Measurements from ENCODE around the gene KRTAP3-3. TPM values are rescaled to one million over a fixed set of nuclear protein-coding genes. Genes with fewer than 3 reads are reported as not detected.

Gene KRTAP3-3
- total and polyA plus RNA-seq, 2 of the 4 experiments (the other 2 are of a cell fraction), result not detected

- Histone ChIP-seq H4K5ac (ENCODE audit: low read depth, low read length) (no peak overlapping the region), H3K36me3 (ENCODE audit: control insufficient read depth, insufficient read depth, low read length) (no peaks in the 10 kb centered on the region), H2BK20ac (ENCODE audit: low read depth, low read length) (no peak overlapping the region), H2BK5ac (ENCODE audit: low read depth, low read length, poor library complexity, severe bottlenecking) (no peak overlapping the region), H3K18ac (ENCODE audit: low read depth, low read length) (no peak overlapping the region), H3K27ac (ENCODE audit: insufficient read depth, low read length) (no peak overlapping the region), H2BK120ac (ENCODE audit: low read depth, low read length) (no peak overlapping the region), H3K4me3 (ENCODE audit: insufficient read depth, low read depth, low read length) (no peak overlapping the region), H3K4me1 (ENCODE audit: control insufficient read depth, insufficient read depth, low read length) (peaks cover 1% of the 10 kb centered on the region; the same call in 1 of the 2 replicates), H3K27me3 (ENCODE audit: control insufficient read depth, insufficient read depth, low read length) (no peaks in the 10 kb centered on the region), H3K9ac (ENCODE audit: low read depth, low read length) (no peak overlapping the region), H3K4me2 (ENCODE audit: low read depth, low read length) (no peak overlapping the region), H4K91ac (ENCODE audit: insufficient read depth, low read depth, low read length) (no peak overlapping the region), H2AK5ac (ENCODE audit: low read depth, low read length) (no peak overlapping the region), H3K4ac (ENCODE audit: low read depth, low read length) (no peak overlapping the region), H3K23ac (ENCODE audit: low read depth, low read length) (no peak overlapping the region), H3K56ac (ENCODE audit: extremely low read depth, insufficient read depth, low read length) (no peak overlapping the region), H3K14ac (replicated peaks; ENCODE audit: low read depth, low read length) (no peak overlapping the region), H4K8ac (ENCODE audit: low read depth in 2 of 2, low read length in 2 of 2) (no peak overlapping the region), H2AFZ (replicated peaks; ENCODE audit: low read length, poor library complexity) (no peak overlapping the region), H3K9me3 (ENCODE audit: control insufficient read depth, insufficient read depth, low read length) (no peaks in the 10 kb centered on the region), H3K79me1 (ENCODE audit: low read depth in 1 of 2, low read length in 2 of 2) (no peaks in the 10 kb centered on the region), H2BK15ac (ENCODE audit: low read depth, low read length) (no peak overlapping the region), H3K9me1 (ENCODE audit: insufficient read depth, low read length) (no peaks in the 10 kb centered on the region; the same call in 1 of the 2 replicates), H4K20me1 (ENCODE audit: insufficient read depth, low read length) (no peaks in the 10 kb centered on the region), H2AK9ac (replicated peaks; ENCODE audit: low read depth, low read length, poor library complexity) (no peak overlapping the region)
- no TSS peak for BruUV-seq (replicated peaks)
- CTCF ChIA-PET, result no interaction called here
- ATAC-seq (ENCODE audit: low read depth) (no peak), DNase-seq (no peak)
- TF ChIP-seq MAZ (IDR thresholded peaks at IDR 0.05; ENCODE audit: borderline replicate concordance, low read depth, low read length) (no peak), CEBPB (IDR thresholded peaks at IDR 0.05; ENCODE audit: low read depth, low read length) (peak; percentile 29; the same call in 1 of the 2 replicates), MAFK (IDR thresholded peaks at IDR 0.05; ENCODE audit: low read depth, low read length) (no peak)
- intact Hi-C loops (cut with micrococcal nuclease) (no loop called here), in situ Hi-C loops (cut with MboI; ENCODE audit: low sequenced_read_pairs) (no loop called here), dilution Hi-C loops (cut with HindIII; ENCODE audit: low sequenced_read_pairs, unreplicated experiment) (no loop called here)
- POLR2A ChIA-PET (ENCODE audit: unreplicated experiment), result no interaction called here
Observed at GRCh38 chr17:41010441-41010840, 16.5 kb upstream of the KRTAP3-3 start.
